ENCODE measurements around the gene NFYA.

DNA sequence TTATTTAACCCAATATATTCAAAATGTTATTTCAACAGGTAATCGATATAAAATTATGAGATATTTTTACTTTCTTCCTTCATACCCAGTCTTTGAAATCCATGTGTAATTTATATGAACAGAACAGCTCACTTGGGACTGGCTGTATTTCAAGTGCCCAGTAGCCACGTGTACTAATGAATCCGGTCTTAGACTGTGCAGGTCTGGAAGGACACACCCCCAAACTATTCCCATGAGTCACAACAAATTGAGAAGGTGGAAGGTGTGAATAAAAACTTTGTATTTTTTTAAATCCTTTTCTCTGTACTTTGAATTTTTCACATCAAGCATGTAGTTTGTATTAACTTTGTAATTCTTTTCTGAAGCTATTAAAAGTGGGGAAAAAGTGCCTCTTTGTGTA is 36.6 kb upstream of the NFYA start:
- TF ChIP-seq ZNF398 (tag by site-specific recombination; IDR thresholded peaks at IDR 0.05), result no peak
- TF ChIP-seq RBAK (tag by site-specific recombination; IDR thresholded peaks at IDR 0.05), result no peak
- no peak for TF ChIP-seq ZNF24 (tag by site-specific recombination; IDR thresholded peaks at IDR 0.05)
- no peak for TF ChIP-seq ZNF223 (tag by site-specific recombination; IDR thresholded peaks at IDR 0.05)
- no peak for TF ChIP-seq ZNF274 (IDR thresholded peaks at IDR 0.05; ENCODE audit: low read length)
- TF ChIP-seq ZNF274 (tag by site-specific recombination; IDR thresholded peaks at IDR 0.05; ENCODE audit: borderline replicate concordance), result no peak
- TF ChIP-seq SP7 (tag by site-specific recombination; IDR thresholded peaks at IDR 0.05), result no peak
- TF ChIP-seq, protein P1, sequence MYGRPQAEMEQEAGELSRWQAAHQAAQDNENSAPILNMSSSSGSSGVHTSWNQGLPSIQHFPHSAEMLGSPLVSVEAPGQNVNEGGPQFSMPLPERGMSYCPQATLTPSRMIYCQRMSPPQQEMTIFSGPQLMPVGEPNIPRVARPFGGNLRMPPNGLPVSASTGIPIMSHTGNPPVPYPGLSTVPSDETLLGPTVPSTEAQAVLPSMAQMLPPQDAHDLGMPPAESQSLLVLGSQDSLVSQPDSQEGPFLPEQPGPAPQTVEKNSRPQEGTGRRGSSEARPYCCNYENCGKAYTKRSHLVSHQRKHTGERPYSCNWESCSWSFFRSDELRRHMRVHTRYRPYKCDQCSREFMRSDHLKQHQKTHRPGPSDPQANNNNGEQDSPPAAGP (tag by site-specific recombination; IDR thresholded peaks at IDR 0.05), result no peak
- TF ChIP-seq ZEB2 (tag by site-specific recombination; IDR thresholded peaks at IDR 0.05), result no peak
- TF ChIP-seq TRIM28 (IDR thresholded peaks at IDR 0.05; ENCODE audit: borderline replicate concordance, low read length), result no peak
- no peak for TF ChIP-seq KLF16 (tag by site-specific recombination; IDR thresholded peaks at IDR 0.05)
- no peak for TF ChIP-seq ZNF670 (tag by site-specific recombination; IDR thresholded peaks at IDR 0.05; ENCODE audit: low read depth)
- TF ChIP-seq ZNF214 (tag by site-specific recombination; IDR thresholded peaks at IDR 0.05; ENCODE audit: borderline replicate concordance), result no peak
- TF ChIP-seq SETDB1 (IDR thresholded peaks at IDR 0.05; ENCODE audit: insufficient read length, low read length), result no peak
- TF ChIP-seq, protein P2, sequence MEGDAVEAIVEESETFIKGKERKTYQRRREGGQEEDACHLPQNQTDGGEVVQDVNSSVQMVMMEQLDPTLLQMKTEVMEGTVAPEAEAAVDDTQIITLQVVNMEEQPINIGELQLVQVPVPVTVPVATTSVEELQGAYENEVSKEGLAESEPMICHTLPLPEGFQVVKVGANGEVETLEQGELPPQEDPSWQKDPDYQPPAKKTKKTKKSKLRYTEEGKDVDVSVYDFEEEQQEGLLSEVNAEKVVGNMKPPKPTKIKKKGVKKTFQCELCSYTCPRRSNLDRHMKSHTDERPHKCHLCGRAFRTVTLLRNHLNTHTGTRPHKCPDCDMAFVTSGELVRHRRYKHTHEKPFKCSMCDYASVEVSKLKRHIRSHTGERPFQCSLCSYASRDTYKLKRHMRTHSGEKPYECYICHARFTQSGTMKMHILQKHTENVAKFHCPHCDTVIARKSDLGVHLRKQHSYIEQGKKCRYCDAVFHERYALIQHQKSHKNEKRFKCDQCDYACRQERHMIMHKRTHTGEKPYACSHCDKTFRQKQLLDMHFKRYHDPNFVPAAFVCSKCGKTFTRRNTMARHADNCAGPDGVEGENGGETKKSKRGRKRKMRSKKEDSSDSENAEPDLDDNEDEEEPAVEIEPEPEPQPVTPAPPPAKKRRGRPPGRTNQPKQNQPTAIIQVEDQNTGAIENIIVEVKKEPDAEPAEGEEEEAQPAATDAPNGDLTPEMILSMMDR (tag by site-specific recombination; IDR thresholded peaks at IDR 0.05), result no peak

Data from HEK293 (cell line).